Activated CD8-positive, alpha-beta memory T cell treated with anti-CD3 and anti-CD28 coated beads, Interleukin-2, amount 10 ng/mL, durations not matched to agents 7 days and 5 days (primary cell): ENCODE measurements around the gene KIF26B. TPM values are rescaled to one million over a fixed set of nuclear protein-coding genes. Genes with fewer than 3 reads are reported as not detected.

Source experiments
- ATAC-seq: fragments of 150-1000 bp; cut with Tn5 transposase; one replicate; pipeline ENCODE4 v1.10.0; 2021; ENCODE audit warnings: moderate library complexity
- CTCF ChIA-PET: fragments of 350-600 bp; sonication (Branson Sonifier 250); formaldehyde crosslinking; loops from one replicate; lab custom pipeline; 2021; ENCODE audit warnings: antibody characterized with exemption; lab: Charles Lee
- DNase-seq: peaks from one replicate; pipeline ENCODE4 v3.0.0-alpha.2; 2020
- H3K27ac Mint-ChIP-seq: one replicate; pipeline ENCODE4 v1.8.0; 2021; ENCODE audit warnings: mild to moderate bottlenecking, mixed read lengths
- H3K27me3 Mint-ChIP-seq: one replicate; pipeline ENCODE4 v1.8.0; 2021; ENCODE audit warnings: mixed read lengths
- H3K36me3 Mint-ChIP-seq: one replicate; pipeline ENCODE4 v1.8.0; 2021; ENCODE audit warnings: mild to moderate bottlenecking, mixed read lengths
- H3K4me1 Mint-ChIP-seq: one replicate; pipeline ENCODE4 v1.8.0; 2021; ENCODE audit warnings: mixed read lengths
- H3K4me3 Mint-ChIP-seq: one replicate; pipeline ENCODE4 v1.8.0; 2021; ENCODE audit warnings: mild to moderate bottlenecking, moderate library complexity, mixed read lengths
- H3K9me3 Mint-ChIP-seq: one replicate; pipeline ENCODE4 v1.8.0; 2022; ENCODE audit warnings: low read depth, mixed read lengths
- total RNA-seq, 2 experiments: library from RNA; stranded (reverse); gene quantifications; one replicate each; pipeline ENCODE4 v1.2.3, GENCODE V29; 2021

Gene KIF26B
- total RNA-seq, 2 experiments from 2014 or later: 0.28 TPM; not detected in 1

DNA sequence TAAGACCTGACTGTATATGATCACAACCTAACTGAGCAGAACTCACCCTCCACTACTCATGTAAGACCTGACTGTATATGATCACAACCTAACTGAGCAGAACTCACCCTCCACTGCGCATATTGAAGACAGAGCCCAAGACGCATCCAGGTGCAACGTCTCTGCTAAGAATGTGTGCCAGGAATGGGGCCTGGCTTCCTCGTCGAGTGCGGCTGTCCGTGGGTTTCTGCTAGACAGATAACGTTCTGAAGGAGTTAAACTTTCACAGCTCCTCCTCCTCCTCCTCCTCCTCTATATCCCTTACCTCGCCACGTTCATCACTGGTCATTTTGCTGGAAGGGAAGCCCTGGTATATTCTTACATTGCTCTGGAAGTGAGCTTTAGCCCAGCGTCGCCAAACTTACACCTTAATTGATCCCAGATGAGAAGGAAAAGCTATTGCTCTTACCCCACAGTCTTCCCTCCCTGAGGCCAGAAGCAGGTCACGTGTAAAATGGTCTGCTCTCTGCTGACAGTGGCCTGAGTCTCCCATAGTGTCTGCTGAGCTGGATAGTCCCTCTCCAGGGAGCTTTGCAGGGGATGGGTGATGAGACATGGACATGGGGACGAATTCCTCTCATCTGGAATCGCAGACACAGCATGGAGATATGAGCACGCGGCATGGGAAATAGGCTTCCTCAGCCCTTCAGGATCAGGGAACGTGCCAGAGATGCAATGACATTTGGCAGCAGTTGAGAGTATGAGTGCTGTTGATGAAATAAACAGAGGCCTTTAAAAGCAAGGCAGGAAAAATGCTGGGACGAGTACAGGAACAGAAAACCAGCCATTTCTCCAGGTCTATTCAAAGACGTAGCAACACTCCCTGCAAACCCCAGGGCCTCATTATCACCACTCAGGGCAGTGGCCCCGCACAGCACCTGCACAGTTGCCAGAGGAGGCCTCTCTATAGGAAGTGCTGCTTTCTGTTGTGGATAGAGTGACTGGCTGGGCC is 528.1 kb downstream of the KIF26B start:
- Mint-ChIP-seq H3K4me1 (no peaks in the 10 kb centered on the region), H3K4me3 (no peak overlapping the region), H3K9me3 (no peaks in the 10 kb centered on the region), H3K36me3 (no peaks in the 10 kb centered on the region), H3K27ac (no peak overlapping the region), H3K27me3 (no peaks in the 10 kb centered on the region)
- ATAC-seq (no peak), DNase-seq (no peak)
- CTCF ChIA-PET: no interaction called here

GRCh38 chr1:245683676-245684075 is 528.9 kb downstream of the KIF26B start:
- H3K36me3 Mint-ChIP-seq: no peaks in the 10 kb centered on the region
- CTCF ChIA-PET: no interaction called here
- no peak for DNase-seq
- no peak overlapping the region for H3K4me3 Mint-ChIP-seq
- no peaks in the 10 kb centered on the region for H3K9me3 Mint-ChIP-seq
- no peaks in the 10 kb centered on the region for H3K4me1 Mint-ChIP-seq
- no peak for ATAC-seq
- no peaks in the 10 kb centered on the region for H3K27me3 Mint-ChIP-seq
- H3K27ac Mint-ChIP-seq: no peak overlapping the region

- H3K4me3 Mint-ChIP-seq: no peak overlapping the region
These were observed 529.4 kb downstream of the KIF26B start for GRCh38 chr1:245684166-245684565.

DNA sequence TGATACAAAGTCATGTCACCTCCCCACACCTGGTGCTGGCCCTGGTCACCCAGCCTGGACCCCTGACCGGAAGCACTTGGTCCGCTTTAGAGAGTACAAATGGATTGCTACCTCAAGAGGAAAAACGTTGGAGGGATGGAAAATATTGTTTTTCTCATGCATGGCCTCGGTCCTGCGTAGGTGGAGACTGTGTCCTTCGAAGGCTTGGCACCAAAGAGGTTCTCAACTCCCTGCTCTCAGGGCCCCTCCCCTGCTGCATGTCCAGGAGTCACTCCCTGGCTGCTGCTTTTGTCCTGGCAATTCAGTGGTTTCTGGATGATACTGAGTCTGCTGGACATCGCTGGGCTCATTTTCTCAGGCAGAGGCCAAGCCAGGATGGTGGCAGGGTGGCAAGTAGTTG is 529.8 kb downstream of the KIF26B start:
- Mint-ChIP-seq H3K27me3 (no peaks in the 10 kb centered on the region), H3K27ac (no peak overlapping the region), H3K4me1 (no peaks in the 10 kb centered on the region), H3K36me3 (no peaks in the 10 kb centered on the region), H3K4me3 (no peak overlapping the region), H3K9me3 (no peaks in the 10 kb centered on the region)
- DNase-seq: no peak
- no peak for ATAC-seq
- CTCF ChIA-PET: no interaction called here

More at GRCh38 chr1:245684166-245684565, 529.4 kb downstream of the KIF26B start:
- H3K36me3 Mint-ChIP-seq: no peaks in the 10 kb centered on the region
- H3K27me3 Mint-ChIP-seq: no peaks in the 10 kb centered on the region
- H3K9me3 Mint-ChIP-seq: no peaks in the 10 kb centered on the region
- no peaks in the 10 kb centered on the region for H3K4me1 Mint-ChIP-seq
- DNase-seq: no peak
- H3K27ac Mint-ChIP-seq: no peak overlapping the region
- CTCF ChIA-PET: no interaction called here
- ATAC-seq: no peak

GRCh38 chr1:245685111-245685810 is 530.5 kb downstream of the KIF26B start:
- Mint-ChIP-seq H3K36me3 (no peaks in the 10 kb centered on the region), H3K9me3 (no peaks in the 10 kb centered on the region), H3K27ac (no peak overlapping the region), H3K4me1 (no peaks in the 10 kb centered on the region), H3K27me3 (no peaks in the 10 kb centered on the region), H3K4me3 (no peak overlapping the region)
- no peak for DNase-seq
- CTCF ChIA-PET: no interaction called here
- ATAC-seq: no peak

DNA sequence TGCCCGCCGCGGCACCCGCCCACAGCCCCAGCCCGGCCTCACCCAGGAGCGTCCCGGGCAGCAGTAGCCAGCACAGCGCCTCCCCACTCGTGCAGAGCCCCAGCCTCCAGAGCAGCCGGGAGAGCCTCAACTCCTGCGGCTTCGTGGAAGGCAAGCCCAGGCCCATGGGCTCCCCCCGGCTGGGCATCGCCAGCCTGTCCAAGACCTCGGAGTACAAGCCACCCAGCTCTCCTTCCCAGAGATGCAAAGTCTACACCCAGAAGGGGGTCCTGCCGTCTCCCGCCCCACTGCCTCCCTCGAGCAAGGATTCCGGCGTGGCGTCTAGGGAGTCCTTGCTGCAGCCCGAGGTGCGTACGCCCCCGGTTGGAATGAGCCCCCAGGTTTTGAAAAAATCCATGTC is 531.2 kb downstream of the KIF26B start:
- no peaks in the 10 kb centered on the region for H3K36me3 Mint-ChIP-seq
- no peak overlapping the region for H3K4me3 Mint-ChIP-seq
- CTCF ChIA-PET: no interaction called here
- H3K4me1 Mint-ChIP-seq: no peaks in the 10 kb centered on the region
- DNase-seq (no peak), ATAC-seq (no peak)
- H3K27me3 Mint-ChIP-seq: no peaks in the 10 kb centered on the region
- H3K27ac Mint-ChIP-seq: no peak overlapping the region
- H3K9me3 Mint-ChIP-seq: no peaks in the 10 kb centered on the region

- no peak for DNase-seq
- Mint-ChIP-seq H3K27ac (no peak overlapping the region), H3K9me3 (no peaks in the 10 kb centered on the region), H3K27me3 (no peaks in the 10 kb centered on the region), H3K4me3 (no peak overlapping the region), H3K4me1 (no peaks in the 10 kb centered on the region), H3K36me3 (no peaks in the 10 kb centered on the region)
- CTCF ChIA-PET: no interaction called here
- no peak for ATAC-seq
These were observed 531.8 kb downstream of the KIF26B start for GRCh38 chr1:245686446-245687030.

DNA sequence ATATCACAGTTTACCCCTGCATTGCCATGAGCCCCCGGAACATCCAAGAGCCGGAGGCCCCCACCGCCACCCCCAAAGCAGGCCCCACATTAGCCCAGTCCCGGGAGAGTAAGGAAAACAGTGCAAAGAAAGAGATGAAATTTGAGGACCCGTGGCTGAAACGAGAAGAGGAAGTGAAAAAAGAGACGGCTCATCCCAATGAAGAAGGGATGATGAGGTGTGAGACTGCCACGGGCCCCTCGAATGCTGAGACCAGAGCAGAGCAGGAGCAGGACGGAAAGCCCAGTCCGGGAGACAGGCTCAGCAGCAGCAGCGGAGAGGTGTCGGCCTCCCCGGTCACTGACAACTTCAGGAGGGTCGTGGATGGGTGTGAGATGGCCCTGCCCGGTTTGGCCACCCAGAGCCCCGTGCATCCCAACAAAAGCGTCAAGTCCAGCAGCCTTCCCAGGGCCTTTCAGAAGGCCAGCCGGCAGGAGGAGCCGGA is 532.4 kb downstream of the KIF26B start:
- no peaks in the 10 kb centered on the region for H3K4me1 Mint-ChIP-seq

GRCh38 chr1:245687636-245688535 is 533.1 kb downstream of the KIF26B start:
- no peak overlapping the region for H3K27ac Mint-ChIP-seq
- no peaks in the 10 kb centered on the region for H3K9me3 Mint-ChIP-seq
- DNase-seq (no peak), ATAC-seq (no peak)
- H3K4me3 Mint-ChIP-seq: no peak overlapping the region
- CTCF ChIA-PET: no interaction called here
- no peaks in the 10 kb centered on the region for H3K36me3 Mint-ChIP-seq
- H3K27me3 Mint-ChIP-seq: no peaks in the 10 kb centered on the region
- H3K4me1 Mint-ChIP-seq: no peaks in the 10 kb centered on the region

More for the DNA sequence above, 532.4 kb downstream of the KIF26B start:
- Mint-ChIP-seq H3K4me3 (no peak overlapping the region), H3K27ac (no peak overlapping the region), H3K36me3 (no peaks in the 10 kb centered on the region), H3K27me3 (no peaks in the 10 kb centered on the region), H3K9me3 (no peaks in the 10 kb centered on the region)
- CTCF ChIA-PET: no interaction called here
- DNase-seq: no peak
- no peak for ATAC-seq

- Mint-ChIP-seq H3K27ac (no peak overlapping the region), H3K27me3 (no peaks in the 10 kb centered on the region), H3K4me3 (no peak overlapping the region), H3K36me3 (no peaks in the 10 kb centered on the region), H3K4me1 (no peaks in the 10 kb centered on the region), H3K9me3 (no peaks in the 10 kb centered on the region)
- DNase-seq (no peak), ATAC-seq (no peak)
- CTCF ChIA-PET: no interaction called here
These were observed 534.0 kb downstream of the KIF26B start for GRCh38 chr1:245688536-245689453.

DNA sequence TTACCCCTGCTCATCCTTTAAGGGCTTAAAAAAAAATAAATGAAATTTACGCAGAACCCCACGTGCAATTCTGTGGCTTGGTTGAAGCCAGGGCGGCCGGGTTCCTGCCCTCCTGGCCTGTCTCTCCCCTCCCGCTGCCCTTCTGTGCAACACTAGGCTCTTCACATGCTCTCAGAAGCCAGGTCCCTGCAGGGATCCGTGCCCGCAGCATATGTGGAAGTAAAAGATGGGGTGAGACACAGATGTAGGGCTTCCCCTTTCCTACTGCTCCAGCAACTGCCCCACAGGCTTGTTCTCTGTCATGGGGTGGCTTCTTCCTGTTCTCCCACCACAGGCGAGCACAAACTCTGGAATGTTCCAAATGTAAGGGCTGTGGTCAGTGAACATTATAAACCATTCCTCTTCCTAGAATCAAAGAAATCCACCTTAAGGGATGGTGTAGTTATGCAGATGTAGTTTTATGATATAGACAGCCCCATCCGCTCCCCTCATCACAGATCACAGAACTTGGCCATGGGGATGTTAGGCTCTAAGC is 535.4 kb downstream of the KIF26B start:
- no peaks in the 10 kb centered on the region for H3K27me3 Mint-ChIP-seq
- H3K4me1 Mint-ChIP-seq: no peaks in the 10 kb centered on the region
- no peak overlapping the region for H3K27ac Mint-ChIP-seq
- no peaks in the 10 kb centered on the region for H3K9me3 Mint-ChIP-seq
- CTCF ChIA-PET: no interaction called here
- no peak overlapping the region for H3K4me3 Mint-ChIP-seq
- no peak for DNase-seq
- no peak for ATAC-seq
- no peaks in the 10 kb centered on the region for H3K36me3 Mint-ChIP-seq
